A204.1 (cell line): ENCODE results near the gene CEP131.
"Not testable (repeated sequence)": the region's sequence is repeated elsewhere in the genome, so short reads cannot be mapped to it uniquely, and the experiment has no call there.

Experiments
- FAIRE-seq: peaks from 2 replicates; lab custom pipeline; 2012; peaks lifted over from hg19 to GRCh38; lab: Jason Lieb, UNC

The CEP131 gene

GRCh38 chr17:81238815-81239713 is 16.3 kb upstream of the CEP131 start, which contains the start of the genes NDUFAF8 and TEPSIN:
Gene NDUFAF8, plus strand, starts transcription at chr17:81239318. Its CDS starts 46 bp downstream, at chr17:81239364.
Gene TEPSIN, minus strand, starts transcription at chr17:81239055. Its CDS starts 22 bp downstream, at chr17:81239033.
- FAIRE-seq = peak; percentile 99

DNA sequence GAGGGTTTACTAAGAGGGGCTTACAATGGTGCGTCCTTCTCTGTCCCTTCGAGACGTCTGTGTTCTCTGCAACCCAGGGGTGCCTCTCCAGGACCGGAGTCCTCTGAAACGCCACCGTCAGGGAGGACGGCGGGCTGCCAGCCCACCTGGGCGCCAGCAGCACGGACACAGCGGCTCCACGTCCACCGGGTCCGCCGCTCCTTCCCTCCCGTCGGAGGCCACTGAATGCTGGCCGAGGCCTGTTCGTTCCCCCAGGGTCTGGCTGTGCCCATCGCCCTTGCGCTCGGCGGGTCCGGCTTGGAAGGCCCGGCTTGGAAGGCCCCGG is 15.7 kb upstream of the CEP131 start:
- FAIRE-seq = no peak

- no peak for FAIRE-seq
Measured at GRCh38 chr17:81237591-81238489, 15.1 kb upstream of the CEP131 start.

DNA sequence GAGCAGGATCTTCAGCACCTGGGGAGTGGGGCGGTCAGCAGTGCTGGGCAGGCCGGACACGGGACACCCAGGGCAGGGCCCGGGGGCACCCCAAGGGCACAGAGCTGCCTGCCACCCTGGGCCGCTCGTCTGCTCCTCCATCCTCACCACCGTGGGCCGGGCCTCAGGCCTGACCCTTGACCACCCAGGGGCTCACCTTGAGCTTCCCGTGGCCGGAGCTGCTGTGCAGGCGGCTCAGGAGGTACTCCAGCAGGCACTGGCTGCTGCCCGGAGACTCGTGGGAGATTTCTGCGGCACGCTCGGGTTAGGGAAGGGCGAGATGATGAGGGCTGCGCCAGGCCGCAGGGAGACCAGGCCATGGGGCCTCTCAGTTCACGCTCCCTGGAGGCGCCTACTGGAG is 14.0 kb upstream of the CEP131 start:
- no peak for FAIRE-seq

DNA sequence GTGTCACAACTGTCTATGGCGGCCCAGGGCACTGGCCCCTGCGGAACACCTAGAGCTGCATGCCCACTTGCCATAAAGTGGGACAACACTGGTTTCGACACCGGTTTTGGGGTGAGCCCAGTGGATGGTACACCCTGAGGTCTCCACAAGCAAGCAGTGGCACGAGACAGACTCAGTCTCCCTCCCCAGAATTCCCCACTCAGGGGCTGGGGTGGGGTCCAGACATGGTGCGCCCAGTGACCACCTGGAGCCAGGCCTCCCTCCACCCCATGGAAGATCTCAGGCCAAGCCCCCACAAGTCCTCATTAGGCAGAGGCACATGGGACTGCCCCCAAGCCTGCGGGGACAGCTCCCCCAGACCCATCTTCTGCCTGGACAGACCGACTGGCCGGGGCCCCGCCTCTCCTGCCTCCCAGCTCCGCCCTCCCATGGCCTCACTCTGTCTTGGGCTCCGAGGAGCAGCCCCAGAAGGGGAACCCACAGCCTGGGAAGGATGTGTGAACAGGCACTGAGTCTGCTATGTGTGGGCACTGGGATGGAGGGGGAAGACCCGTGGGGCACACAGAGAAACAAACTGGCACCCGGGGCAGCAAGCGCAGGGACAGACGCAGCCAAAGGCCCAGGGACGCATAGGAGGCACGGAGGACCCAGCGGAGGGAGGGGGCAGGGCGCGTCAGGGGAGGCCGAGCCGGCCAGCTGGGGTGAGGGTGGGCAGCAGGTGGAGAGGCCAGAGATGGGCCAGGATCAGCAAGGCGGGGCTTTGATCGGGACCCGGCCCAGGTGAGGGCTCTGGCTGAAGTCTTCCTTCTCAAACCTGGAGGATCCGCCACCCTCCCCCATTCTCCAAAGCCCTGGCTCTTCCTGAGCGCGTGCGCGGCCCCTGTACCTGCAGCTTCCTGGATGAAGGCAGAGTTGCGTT is 13.3 kb upstream of the CEP131 start:
- FAIRE-seq = no peak

DNA sequence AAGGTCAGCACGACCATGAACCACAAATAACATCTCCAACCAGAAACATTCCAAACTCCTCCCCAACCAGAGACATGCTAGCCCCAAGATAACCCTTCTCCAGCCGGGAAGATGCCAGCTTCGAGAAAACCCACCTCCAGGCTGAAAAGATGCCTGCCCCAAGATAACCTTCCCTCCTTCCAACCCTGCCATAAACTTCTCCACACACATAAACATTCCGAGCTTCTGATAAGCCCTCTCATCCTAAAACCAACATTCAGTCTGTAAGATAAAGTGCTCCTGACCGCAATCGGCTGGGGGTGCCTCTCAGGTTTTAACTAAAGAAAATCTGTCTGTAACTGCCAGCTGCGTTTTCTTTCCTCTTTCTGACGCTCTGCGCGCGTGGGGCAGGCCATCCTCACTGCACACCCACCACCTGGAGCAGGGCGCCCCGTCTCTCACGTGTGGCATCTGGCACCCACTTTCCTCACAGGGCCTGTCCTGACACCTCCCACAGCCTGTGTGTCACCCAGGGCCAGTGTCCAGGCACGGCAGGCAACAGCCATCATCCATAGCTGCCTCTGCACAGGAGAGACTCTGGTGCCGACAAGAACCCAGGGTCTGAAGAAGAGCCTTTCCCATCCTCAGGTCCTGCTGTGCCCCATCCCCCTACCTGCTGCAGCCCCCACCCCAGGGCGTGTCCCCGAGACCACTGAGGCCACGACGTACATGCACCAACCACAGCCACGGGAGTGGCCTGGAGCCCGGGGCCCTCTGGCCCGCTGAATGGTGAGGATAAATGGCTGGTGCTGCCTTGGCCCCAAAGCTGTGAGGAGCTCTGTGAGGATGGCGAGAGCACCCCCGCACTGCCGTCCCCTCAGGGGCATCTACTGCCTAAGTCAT is 12.4 kb upstream of the CEP131 start:
- FAIRE-seq = no peak

- no peak for FAIRE-seq
Measured at GRCh38 chr17:81234506-81234855, 11.7 kb upstream of the CEP131 start.

DNA sequence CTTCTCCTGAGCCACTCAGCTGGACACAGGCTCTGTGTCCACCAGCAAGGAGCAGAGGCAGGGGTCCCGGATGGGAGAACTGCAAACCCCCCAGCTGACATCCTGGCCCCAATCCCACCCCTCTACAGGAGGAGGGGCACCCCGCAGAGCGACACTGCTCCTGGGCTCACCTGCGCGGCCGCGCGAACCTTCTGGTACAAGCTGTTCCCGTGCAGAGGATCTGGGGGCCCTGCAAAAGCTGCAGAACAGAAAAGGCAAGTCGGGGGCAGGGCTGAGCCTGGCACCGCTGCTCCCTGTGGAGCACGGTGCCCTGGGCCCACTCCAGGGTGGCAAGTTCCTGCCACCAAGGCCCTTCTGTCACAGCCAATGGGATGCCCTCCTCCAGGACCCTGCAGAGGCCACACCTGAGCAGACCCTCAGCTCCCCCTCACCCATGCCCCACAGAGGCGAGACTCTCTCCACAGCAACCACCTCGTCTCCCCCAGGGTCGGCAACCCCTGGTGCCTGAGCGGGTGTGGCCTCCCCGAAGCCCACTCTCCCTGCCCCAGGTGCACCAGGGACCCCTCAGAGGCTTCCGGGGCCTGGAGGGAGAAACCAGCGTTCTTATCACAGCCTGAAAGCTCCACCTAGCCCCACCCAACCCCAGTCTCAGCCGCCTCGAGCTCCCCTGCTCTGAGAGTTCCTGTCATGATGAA is 11.2 kb upstream of the CEP131 start:
- no peak for FAIRE-seq

DNA sequence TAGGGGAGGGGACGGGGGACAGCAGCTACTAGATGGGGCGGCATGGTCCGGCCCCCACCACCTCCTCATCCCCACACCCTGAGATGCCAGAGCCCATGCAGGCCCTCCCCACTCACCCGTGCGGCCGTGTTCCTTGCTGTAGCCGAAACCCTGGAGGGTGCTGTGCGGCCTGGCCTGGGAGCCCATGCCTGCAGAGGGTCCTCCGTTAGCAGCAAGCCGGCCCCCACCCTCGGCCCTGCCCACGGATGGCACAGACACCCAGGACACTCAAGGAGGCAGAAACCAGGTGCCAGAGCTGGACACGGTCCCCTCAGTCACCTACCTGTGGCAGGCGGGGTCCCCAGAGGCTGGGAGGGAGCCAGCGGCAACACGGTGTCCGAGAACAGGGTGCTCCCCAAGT is 10.6 kb upstream of the CEP131 start:
- FAIRE-seq = no peak

DNA sequence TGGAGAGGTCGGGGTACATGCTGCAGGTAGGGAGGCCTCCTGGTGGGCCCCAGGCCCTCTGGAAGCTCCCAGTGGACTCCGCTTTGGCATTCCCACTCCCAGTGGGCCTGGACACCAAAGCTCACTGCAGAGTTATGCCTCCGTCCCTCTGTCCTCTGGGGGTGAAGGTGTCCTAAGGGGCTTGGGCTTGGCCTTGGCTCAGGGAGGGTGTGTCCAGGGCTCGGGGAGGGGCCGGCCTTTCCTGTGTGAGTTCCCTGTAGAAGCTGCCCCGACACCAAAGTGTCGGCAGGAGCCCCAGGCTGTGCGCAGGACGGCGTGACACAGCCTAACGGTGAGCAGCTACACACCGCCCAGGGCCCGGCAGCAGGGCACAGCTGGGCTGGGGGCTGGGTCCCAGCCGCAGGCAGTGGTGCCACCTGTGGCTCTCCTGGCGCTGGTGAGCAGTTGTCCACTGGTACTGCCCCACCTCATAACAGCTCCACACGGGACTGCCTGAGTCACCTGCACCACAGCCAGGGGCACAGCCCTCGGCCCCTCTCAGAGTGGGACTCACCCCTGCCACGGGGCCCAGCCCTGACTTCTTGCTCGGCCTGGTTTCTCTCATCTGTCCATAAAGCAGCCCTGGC is 10.0 kb upstream of the CEP131 start:
- no peak for FAIRE-seq

DNA sequence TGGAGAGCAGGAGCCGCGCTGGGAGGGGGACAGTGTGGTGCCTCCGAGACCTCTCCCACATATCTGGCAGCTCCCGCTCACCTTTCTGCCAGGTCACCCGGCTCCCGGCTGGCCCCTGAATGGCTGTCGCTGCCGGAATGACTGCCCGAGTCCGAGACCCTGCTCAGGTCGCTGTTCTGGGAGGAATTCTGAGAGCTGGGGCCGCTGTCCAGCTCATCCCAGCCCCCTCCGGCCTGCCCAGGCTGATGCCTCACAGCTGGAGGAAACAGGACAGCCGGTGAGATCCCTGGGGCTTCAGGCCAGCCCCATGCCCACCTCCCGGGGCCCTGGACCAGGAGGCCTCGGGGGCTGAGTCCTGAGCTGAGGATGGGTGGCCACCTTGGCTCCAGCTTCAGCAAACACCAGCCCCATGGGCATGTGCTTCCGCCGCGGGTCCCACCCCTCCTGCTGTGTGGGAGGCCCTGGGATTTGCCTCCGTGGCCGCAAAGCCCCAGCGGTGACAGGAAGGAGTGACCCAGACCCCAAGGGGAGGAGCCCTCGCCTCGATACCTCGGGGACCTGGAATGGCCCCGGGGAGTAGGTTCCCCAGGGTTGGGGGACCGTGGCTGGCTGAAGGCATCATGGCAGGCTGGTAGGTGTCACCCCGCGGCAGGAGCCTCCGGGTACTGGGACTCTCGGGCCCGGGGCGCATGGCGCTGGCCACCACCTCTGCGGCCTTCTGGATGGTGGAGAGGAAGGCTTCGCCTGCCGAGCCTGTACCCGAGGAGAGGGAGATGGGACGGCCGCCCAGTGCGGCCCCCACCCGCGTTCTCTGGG is 9.2 kb upstream of the CEP131 start:
- no peak for FAIRE-seq

DNA sequence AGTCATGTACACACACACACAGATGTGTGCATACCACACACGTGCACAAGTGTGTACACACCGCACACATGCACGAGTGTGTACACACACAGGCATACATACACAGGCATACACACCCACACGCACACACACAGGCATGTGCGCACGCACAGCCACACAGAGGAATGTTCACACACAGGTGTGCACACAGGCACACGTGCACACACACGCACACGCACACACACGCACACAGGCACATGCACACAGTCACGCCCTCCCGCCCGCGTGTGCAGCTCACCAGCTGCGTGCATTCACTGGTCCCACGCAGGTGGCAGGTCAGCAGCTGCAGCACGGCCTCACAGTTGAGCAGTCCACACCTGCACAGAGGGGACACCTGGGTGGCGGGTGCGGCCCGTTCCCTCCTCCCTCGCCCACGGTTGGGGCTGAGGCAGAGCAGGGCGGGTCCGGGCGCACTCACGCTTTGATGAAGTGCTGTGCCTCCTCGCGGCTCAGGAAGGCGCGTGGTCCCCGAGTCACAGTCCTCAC is 8.4 kb upstream of the CEP131 start:
- FAIRE-seq = no peak

- FAIRE-seq = no peak
Measured at GRCh38 chr17:81230043-81230820, 7.5 kb upstream of the CEP131 start.

- no peak for FAIRE-seq
Measured at GRCh38 chr17:81229666-81229920, 6.8 kb upstream of the CEP131 start.

DNA sequence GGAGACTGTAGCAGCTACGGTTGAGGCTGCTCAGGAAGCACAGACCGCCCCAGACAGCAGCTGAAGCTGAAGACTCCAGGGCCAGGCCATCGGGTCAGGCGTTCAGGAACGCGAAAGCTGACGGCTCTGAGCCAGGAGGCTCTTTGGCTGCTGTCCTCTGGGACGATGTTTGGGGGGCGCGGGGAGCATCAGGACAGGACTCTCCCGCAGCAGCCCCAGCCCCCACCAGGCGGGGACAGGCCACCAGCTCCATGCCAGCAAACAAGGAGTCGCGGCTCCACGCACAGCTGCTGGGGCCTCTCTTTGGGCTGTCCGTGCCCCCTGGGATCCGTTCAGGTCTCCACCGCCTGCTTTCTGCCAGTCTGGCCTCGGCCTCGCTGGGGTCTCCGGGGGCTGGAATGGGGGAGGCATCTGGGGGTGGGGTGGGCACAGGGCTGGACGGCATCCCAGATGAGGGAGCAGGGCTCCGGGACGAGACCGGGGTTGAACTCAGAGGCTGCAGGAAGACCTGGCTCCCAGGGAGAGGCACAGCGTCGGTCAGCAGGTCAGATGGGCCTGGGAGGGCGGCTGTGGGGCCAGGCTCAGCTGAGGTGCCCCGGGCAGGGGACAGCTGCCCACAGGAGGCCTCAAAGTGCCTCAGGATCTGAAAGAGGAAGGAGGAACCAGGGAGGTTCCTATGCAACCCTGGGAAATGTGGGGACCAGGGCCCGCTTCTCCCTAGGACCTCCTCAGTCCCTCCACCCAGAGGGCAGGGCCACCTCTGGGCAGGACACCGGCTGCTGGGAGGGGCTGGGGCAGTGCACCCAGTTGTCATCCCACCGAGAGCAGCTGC is 6.3 kb upstream of the CEP131 start:
- FAIRE-seq = no peak

DNA sequence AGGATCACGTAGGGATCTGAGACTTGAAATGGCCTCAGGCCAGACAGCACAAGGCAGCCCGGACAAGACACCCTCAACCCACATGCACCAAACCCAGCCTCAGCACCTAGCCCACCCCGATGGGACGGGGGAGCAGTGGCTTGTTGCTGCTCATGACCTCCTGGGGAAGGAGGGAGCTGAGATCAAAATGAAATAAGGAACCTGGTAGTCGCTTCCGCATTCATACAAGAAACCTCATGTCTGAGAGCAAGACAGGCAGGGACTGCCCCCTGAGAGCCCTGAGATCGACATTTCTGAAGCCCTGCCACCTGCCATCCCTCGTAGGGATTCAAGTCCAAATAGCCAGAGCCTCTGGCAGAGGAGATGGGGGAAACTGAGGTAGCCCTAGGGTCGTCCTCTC is 5.7 kb upstream of the CEP131 start:
- no peak for FAIRE-seq

DNA sequence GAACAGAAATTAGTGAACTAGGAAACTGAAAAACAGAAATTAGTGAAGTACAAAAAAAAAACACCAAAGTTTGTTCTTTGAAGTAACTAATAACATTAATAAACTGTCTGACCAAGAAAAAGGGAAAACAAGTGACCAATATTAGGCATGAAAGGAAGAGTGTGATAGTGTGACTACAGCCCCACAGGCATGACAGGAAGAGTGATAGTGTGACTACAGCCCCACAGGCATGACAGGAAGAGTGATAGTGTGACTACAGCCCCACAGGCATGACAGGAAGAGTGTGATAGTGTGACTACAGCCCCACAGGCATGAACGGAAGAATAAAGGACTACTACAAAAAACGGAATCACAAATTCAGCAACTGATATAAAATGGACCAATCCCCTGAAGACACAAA is 4.9 kb upstream of the CEP131 start:
- FAIRE-seq = not testable (repeated sequence)

DNA sequence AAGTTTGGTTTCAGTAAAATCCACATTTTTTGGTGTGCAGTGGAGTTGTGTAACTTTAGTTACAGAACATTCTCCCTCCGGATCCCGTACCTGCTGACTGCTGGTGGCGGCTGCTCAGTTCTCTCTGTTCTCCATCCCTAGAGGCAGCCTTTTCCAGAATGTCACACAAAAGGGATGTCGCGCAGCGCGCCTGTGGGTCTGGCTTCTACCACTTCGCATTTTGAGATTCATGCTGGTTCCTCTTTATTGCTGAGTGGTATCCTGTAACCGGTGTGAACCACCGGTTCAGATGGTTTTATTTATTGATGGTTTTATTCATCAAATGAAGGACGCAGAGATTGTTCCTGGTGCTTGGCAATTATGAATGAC is 981 bp upstream of the CEP131 start:
- no peak for FAIRE-seq
